K562 (cell line): ENCODE data around the gene KCND3. TPM values are rescaled to one million over a fixed set of nuclear protein-coding genes. Genes with fewer than 3 reads are reported as not detected.
A peak's percentile ranks its signal among the peaks of the same experiment; 100 is the strongest.

Source experiments
- ATAC-seq: fragments of 200-7000 bp; cut with Tn5 transposase; 3 replicates; pipeline ENCODE4 v1.9.1; 2020; ENCODE audit warnings: moderate library complexity
- BruUV-seq: library from RNA; stranded (reverse); fragments of 400-500 nt; replicated peaks from 2 replicates; lab custom pipeline; 2021; lab: Mats Ljungman, UMichigan
- CTCF ChIA-PET: fragments of 300-600 bp; formaldehyde crosslinking; extraction: SDS; loops from one replicate; lab custom pipeline; 2021; ENCODE audit warnings: low intra/inter-chr PET ratio; lab: Yijun Ruan, JAX
- POLR2A ChIA-PET: fragments of 300-600, 350-650 bp; sonication (Branson Sonifier 250); formaldehyde crosslinking; extraction: SDS; loops from one replicate; lab custom pipeline; 2021; ENCODE audit warnings: antibody characterized with exemption, inconsistent platforms; lab: Yijun Ruan, JAX
- DNase-seq, 4 experiments: peaks; one replicate each; pipeline versions ENCODE4 v3.0.0 to v3.0.0-alpha.2; 2011 to 2018; ENCODE audit warnings: low spot score in 3 of 4, mixed read lengths in 3 of 4; ENCODE audit errors: extremely low read depth in 1 of 4
- FAIRE-seq: peaks from 2 replicates; lab custom pipeline; 2011; peaks lifted over from hg19 to GRCh38; lab: Jason Lieb, UNC
- H2AFZ ChIP-seq: 2 replicates; pipeline ENCODE4 v1.6.0; 2011; ENCODE audit warnings: low read depth, low read length, control low read depth, inconsistent platforms
- H3K27ac ChIP-seq: fragments of 200-600 bp; 3 replicates; pipeline ENCODE4 v1.8.0; 2011; ENCODE audit warnings: low read depth, mild to moderate bottlenecking, control low read depth, inconsistent platforms, low read length, moderate library complexity, mixed read lengths; ENCODE audit errors: extremely low read depth
- H3K27me3 ChIP-seq, 2 experiments: fragments of 300-600 bp in 1 of 2; 2 replicates in 1 of 2; 3 replicates in 1 of 2; pipeline versions ENCODE4 v1.6.0 to v1.8.0; 2011; ENCODE audit warnings: inconsistent platforms in 2 of 2, low read length in 2 of 2, mild to moderate bottlenecking in 1 of 2, mixed read lengths in 1 of 2, moderate library complexity in 1 of 2; ENCODE audit not compliant: control insufficient read depth in 2 of 2, insufficient read depth in 2 of 2
- H3K36me3 ChIP-seq: fragments of 300-600 bp; 3 replicates; pipeline ENCODE4 v1.8.0; 2011; ENCODE audit warnings: mild to moderate bottlenecking, low read length, inconsistent platforms; ENCODE audit not compliant: control insufficient read depth, insufficient read depth
- H3K4me1 ChIP-seq, 2 experiments: fragments of 200-600 bp in 1 of 2; replicated peaks in 1 of 2; 2 replicates in 1 of 2; 3 replicates in 1 of 2; pipeline versions ENCODE4 v1.5.1 to v1.8.0; 2011; ENCODE audit warnings: inconsistent platforms in 2 of 2, low read length in 2 of 2, mild to moderate bottlenecking in 1 of 2, mixed read lengths in 1 of 2, moderate library complexity in 1 of 2; ENCODE audit not compliant: control insufficient read depth in 2 of 2, insufficient read depth in 2 of 2
- H3K4me2 ChIP-seq: 2 replicates; pipeline ENCODE4 v1.6.1; 2011; ENCODE audit warnings: low read length, control low read depth, inconsistent platforms, mixed read lengths; ENCODE audit not compliant: insufficient read depth
- H3K4me3 ChIP-seq: fragments of 200-600 bp; sonication (generic), shearing (Covaris generic); 2 replicates; pipeline ENCODE4 v1.5.1; 2016; ENCODE audit warnings: control low read depth, inconsistent platforms
- H3K79me2 ChIP-seq: fragments of 200-600 bp; 3 replicates; pipeline ENCODE4 v1.8.0; 2011; ENCODE audit warnings: low read length, inconsistent platforms; ENCODE audit not compliant: control insufficient read depth, insufficient read depth
- H3K9ac ChIP-seq, 2 experiments: 2 replicates each; pipeline versions ENCODE4 v1.6.0 to v1.6.1; 2011; ENCODE audit warnings: low read depth in 2 of 2, low read length in 2 of 2, control low read depth in 1 of 2, inconsistent platforms in 1 of 2, mild to moderate bottlenecking in 1 of 2, mixed read lengths in 1 of 2; ENCODE audit not compliant: insufficient read depth in 1 of 2
- H3K9me1 ChIP-seq: one replicate; pipeline ENCODE4 v1.6.0; 2011; ENCODE audit warnings: inconsistent platforms, mild to moderate bottlenecking, low read length, moderate library complexity; ENCODE audit not compliant: control insufficient read depth, insufficient read depth
- H3K9me3 ChIP-seq: replicated peaks from 2 replicates; pipeline ENCODE4 v1.5.1; 2011; ENCODE audit warnings: low read depth, low read length, inconsistent platforms; ENCODE audit not compliant: control insufficient read depth, insufficient read depth
- H4K20me1 ChIP-seq: replicated peaks from 2 replicates; pipeline ENCODE4 v1.6.1; 2011; ENCODE audit warnings: low read length, inconsistent platforms, mixed read lengths; ENCODE audit not compliant: control insufficient read depth, insufficient read depth
- WGBS: fragments of 100-300 bp; shearing (Covaris generic); methylation state at CpG from one replicate; pipeline ENCODE4 v1.1.6; 2016; ENCODE audit warnings: low coverage, mixed read lengths; ENCODE audit not compliant: insufficient coverage; ENCODE audit errors: missing lambda C conversion rate; 5-methylcytosine and 5-hydroxymethylcytosine counted together
- in situ Hi-C: fragments of 300-500 bp; cut with MboI; formaldehyde crosslinking; loops from 4 replicates; pipeline ENCODE4 v1.15.0; 2018; ENCODE audit warnings: inconsistent platforms, mixed read lengths
- intact Hi-C: fragments of 100-400 bp; cut with micrococcal nuclease; formaldehyde crosslinking; loops from 2 replicates; pipeline ENCODE4 v1.14.2; 2022
- polyA plus RNA-seq, 8 experiments: library from polyadenylated mRNA; depleted of rRNA in 4 of 8; stranded (reverse) in 5 of 8; unstranded in 3 of 8; fragments of >200 nt; fragmentation: Nextera tagmentation in 2 of 8; fragmentation: Illumina TruSeq in 1 of 8; extraction: Ambion mirVana in 2 of 8; extraction: Trizol in 1 of 8; gene quantifications; 2 replicates each; pipeline versions ENCODE4 v1.2.1 to v1.2.3, GENCODE V29; 2011 to 2014; ENCODE audit warnings: inconsistent platforms in 1 of 8, missing spikeins in 1 of 8
- total RNA-seq, 7 experiments: library from RNA; depleted of rRNA in 6 of 7; stranded (reverse); fragments of >200 nt in 6 of 7; fragmentation: Illumina TruSeq in 2 of 7; extraction: Trizol in 2 of 7; gene quantifications; 2 replicates each; pipeline versions ENCODE4 v1.2.1 to v1.2.3, GENCODE V29; 2011 to 2021; ENCODE audit warnings: low replicate concordance in 1 of 7
- TF ChIP-seq, protein P1 (sequence below), 3 experiments: fragments of 200-800 bp in 1 of 3; fragments of 250-450 bp in 1 of 3; fragments of 450-650 bp in 1 of 3; sonication (Bioruptor Pico) in 1 of 3; sonication (Bioruptor generic) in 1 of 3; formaldehyde crosslinking in 1 of 3; IDR thresholded peaks; 2 replicates each; pipeline versions ENCODE4 v1.6.1 to v1.8.0; 2016 to 2022; ENCODE audit warnings: mild to moderate bottlenecking in 2 of 3, missing genetic modification characterization in 2 of 3, missing compliant biosample characterization in 1 of 3, moderate library complexity in 1 of 3
- TF ChIP-seq, protein P2 (sequence below): fragments of 450-650 bp; IDR thresholded peaks from 2 replicates; pipeline ENCODE4 v1.6.1; 2016

The KCND3 gene
- total and polyA plus RNA-seq, 9 of the 15 experiments (the other 6 are each of a cell fraction or from before 2014, with no cell fraction given), result not detected

DNA sequence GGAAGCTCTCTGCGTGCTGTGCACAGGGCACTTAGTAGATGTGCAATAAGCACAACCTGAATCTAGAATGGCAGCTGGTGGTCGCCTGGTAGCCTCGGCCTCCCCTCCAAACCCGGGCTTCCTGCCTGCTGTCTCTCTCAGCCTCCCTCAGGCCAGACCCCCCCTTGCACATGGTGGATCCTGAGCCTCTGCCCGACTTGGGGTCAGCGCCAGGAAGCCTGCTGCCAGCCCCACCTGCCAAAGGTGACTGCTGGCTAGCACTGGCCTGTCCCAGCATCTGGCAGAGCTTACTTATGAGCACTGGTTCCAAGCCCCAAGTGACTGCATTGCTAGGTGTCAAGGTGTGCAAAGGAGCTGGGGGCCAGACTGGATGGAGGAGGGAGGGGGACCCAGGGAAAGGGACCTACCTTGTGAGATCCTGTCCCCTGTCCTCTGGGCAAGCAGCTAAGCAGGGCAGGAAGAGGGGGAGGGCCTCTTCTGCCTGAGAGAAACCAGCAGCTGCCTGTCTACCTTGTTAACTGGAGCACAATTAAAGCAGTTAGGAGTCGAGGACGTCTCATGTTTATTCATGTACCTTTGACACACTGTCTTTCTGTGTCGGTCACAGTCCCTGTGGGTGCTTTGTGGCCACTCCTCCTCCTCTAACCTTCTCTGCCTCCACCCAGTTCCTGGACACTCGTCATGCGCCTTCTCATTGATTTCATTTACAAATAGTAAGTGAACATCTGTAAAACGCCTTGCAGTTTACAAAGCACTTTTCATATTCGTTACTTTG is 132.9 kb downstream of the KCND3 start:
- no peak overlapping the region for H3K4me2 ChIP-seq
- H3K9ac ChIP-seq, result no peak overlapping the region; a peak in 1 of 4 replicates
- no peaks in the 10 kb centered on the region; the same call in none of the 2 replicates for H4K20me1 ChIP-seq
- H3K9me3 ChIP-seq, result no peaks in the 10 kb centered on the region
- WGBS, result 0% methylated on average over 13 of the region's 13 CpGs
- no peak for FAIRE-seq
- no peak overlapping the region for H3K27ac ChIP-seq
- no peaks in the 10 kb centered on the region for H3K4me1 ChIP-seq
- no TSS peak for BruUV-seq
- peaks cover 0 to 38% of the 10 kb centered on the region in 2 experiments; a peak in 3 of 5 replicates for H3K27me3 ChIP-seq
- H3K36me3 ChIP-seq, result no peaks in the 10 kb centered on the region
- no peak overlapping the region for H3K4me3 ChIP-seq
- H3K9me1 ChIP-seq, result no peaks in the 10 kb centered on the region
- POLR2A ChIA-PET, result no interaction called here
- TF ChIP-seq, protein P1, sequence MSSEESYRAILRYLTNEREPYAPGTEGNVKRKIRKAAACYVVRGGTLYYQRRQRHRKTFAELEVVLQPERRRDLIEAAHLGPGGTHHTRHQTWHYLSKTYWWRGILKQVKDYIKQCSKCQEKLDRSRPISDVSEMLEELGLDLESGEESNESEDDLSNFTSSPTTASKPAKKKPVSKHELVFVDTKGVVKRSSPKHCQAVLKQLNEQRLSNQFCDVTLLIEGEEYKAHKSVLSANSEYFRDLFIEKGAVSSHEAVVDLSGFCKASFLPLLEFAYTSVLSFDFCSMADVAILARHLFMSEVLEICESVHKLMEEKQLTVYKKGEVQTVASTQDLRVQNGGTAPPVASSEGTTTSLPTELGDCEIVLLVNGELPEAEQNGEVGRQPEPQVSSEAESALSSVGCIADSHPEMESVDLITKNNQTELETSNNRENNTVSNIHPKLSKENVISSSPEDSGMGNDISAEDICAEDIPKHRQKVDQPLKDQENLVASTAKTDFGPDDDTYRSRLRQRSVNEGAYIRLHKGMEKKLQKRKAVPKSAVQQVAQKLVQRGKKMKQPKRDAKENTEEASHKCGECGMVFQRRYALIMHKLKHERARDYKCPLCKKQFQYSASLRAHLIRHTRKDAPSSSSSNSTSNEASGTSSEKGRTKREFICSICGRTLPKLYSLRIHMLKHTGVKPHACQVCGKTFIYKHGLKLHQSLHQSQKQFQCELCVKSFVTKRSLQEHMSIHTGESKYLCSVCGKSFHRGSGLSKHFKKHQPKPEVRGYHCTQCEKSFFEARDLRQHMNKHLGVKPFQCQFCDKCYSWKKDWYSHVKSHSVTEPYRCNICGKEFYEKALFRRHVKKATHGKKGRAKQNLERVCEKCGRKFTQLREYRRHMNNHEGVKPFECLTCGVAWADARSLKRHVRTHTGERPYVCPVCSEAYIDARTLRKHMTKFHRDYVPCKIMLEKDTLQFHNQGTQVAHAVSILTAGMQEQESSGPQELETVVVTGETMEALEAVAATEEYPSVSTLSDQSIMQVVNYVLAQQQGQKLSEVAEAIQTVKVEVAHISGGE (CRISPR knock-in tag; IDR thresholded peaks at IDR 0.05), result peak in 1 of 3 experiments; percentile 41; a peak in 1 of 6 replicates
- TF ChIP-seq, protein P2, sequence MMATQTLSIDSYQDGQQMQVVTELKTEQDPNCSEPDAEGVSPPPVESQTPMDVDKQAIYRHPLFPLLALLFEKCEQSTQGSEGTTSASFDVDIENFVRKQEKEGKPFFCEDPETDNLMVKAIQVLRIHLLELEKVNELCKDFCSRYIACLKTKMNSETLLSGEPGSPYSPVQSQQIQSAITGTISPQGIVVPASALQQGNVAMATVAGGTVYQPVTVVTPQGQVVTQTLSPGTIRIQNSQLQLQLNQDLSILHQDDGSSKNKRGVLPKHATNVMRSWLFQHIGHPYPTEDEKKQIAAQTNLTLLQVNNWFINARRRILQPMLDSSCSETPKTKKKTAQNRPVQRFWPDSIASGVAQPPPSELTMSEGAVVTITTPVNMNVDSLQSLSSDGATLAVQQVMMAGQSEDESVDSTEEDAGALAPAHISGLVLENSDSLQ, result no peak
- in situ Hi-C loops (no loop called here), intact Hi-C loops (no loop called here)
- CTCF ChIA-PET, result no interaction called here
- H2AFZ ChIP-seq, result no peak overlapping the region
- no peak for ATAC-seq
- no peaks in the 10 kb centered on the region for H3K79me2 ChIP-seq
- DNase-seq, result no peak
